Heart left ventricle (tissue), 16 donors: ENCODE data around the gene RNF14. TPM values are rescaled to one million over a fixed set of nuclear protein-coding genes. Genes with fewer than 3 reads are reported as not detected.
"Not testable (repeated sequence)": the region's sequence is repeated elsewhere in the genome, so short reads cannot be mapped to it uniquely, and the experiment has no call there.

Experiments used
- ATAC-seq, 4 donors: fragments of 200-7000 bp; cut with Tn5 transposase; one replicate each; pipeline ENCODE4 v1.9.1; 2020 to 2022; ENCODE audit warnings: moderate library complexity in 4 of 4, mild to moderate bottlenecking in 3 of 4, moderate number of reproducible peaks in 1 of 4
- DNase-seq, 5 donors: peaks; one replicate each; pipeline ENCODE4 v3.0.0-alpha.2; 2020
- H3K27ac ChIP-seq, 12 donors: fragments of 200-600 bp; sonication (generic) in 4 of 12; one replicate each; pipeline versions ENCODE4 v1.5.0 to v1.8.0; 2016 to 2022; ENCODE audit warnings: mild to moderate bottlenecking in 2 of 12
- H3K27me3 ChIP-seq, 9 donors: fragments of 200-600 bp; sonication (generic) in 2 of 9; one replicate each; pipeline versions ENCODE4 v1.5.1 to v1.8.0; 2016 to 2022; ENCODE audit warnings: mild to moderate bottlenecking in 3 of 9
- H3K36me3 ChIP-seq, 9 donors: fragments of 200-600 bp; sonication (generic) in 2 of 9; one replicate each; pipeline versions ENCODE4 v1.5.0 to v1.8.0; 2018 to 2022; ENCODE audit warnings: mild to moderate bottlenecking in 2 of 9
- H3K4me1 ChIP-seq, 12 donors: fragments of 200-600 bp; sonication (generic) in 4 of 12; one replicate each; pipeline versions ENCODE4 v1.5.0 to v1.8.0; 2016 to 2022; ENCODE audit warnings: mild to moderate bottlenecking in 3 of 12
- H3K4me3 ChIP-seq, 12 donors: fragments of 200-600 bp; sonication (generic) in 4 of 12; one replicate each; pipeline versions ENCODE4 v1.5.0 to v1.8.0; 2017 to 2022; ENCODE audit warnings: mild to moderate bottlenecking in 9 of 12, moderate library complexity in 4 of 12
- H3K9me3 ChIP-seq, 12 donors: fragments of 200-600 bp; sonication (generic) in 4 of 12; one replicate each; pipeline versions ENCODE4 v1.5.0 to v1.8.0; 2016 to 2022; ENCODE audit warnings: mild to moderate bottlenecking in 1 of 12
- CTCF ChIP-seq, 12 donors: fragments of 200-600 bp; sonication (generic) in 4 of 12; IDR thresholded peaks; one replicate each; pipeline versions ENCODE4 v1.5.0 to v1.8.0; 2018 to 2022; ENCODE audit warnings: antibody characterized with exemption in 12 of 12, mild to moderate bottlenecking in 5 of 12
- POLR2A ChIP-seq, 2 donors: fragments of 450-650 bp; IDR thresholded peaks; one replicate each; pipeline ENCODE4 v1.6.1; 2017; ENCODE audit warnings: antibody characterized with exemption in 2 of 2, mild to moderate bottlenecking in 2 of 2, moderate library complexity in 2 of 2
- WGBS, 4 donors: extraction: QIAGEN DNeasy Blood & Tissue Kit in 2 of 4; methylation state at CpG; one replicate each; pipeline versions ENCODE4 v1.1.5 to v1.1.7; 2013 to 2018; 5-methylcytosine and 5-hydroxymethylcytosine counted together
- intact Hi-C, 10 donors: fragments of 100-400 bp; cut with DNase I; formaldehyde crosslinking; loops; one replicate each; pipeline versions ENCODE4 v1.11.1 to v1.14.2; 2022
- long read RNA-seq, 3 donors: library from polyadenylated mRNA; unstranded; transcript quantifications; one replicate each; pipeline ENCODE4 v2.0.0, GENCODE V29; 2020 to 2021
- polyA plus RNA-seq, 2 donors: library from polyadenylated mRNA; stranded (reverse); fragments of 200-250 nt; gene quantifications; one replicate each; pipeline ENCODE4 v1.2.3, GENCODE V29; 2013
- total RNA-seq, 9 donors: library from RNA; depleted of rRNA in 2 of 9; stranded (reverse); fragments of >200 nt in 2 of 9; fragmentation: NEBNext Ultra II Directional in 3 of 9; extraction: Animal tissue kit (Norgen Biotek cat#: 25700) in 3 of 9; gene quantifications; one replicate each; pipeline versions ENCODE4 v1.1.0 to v1.2.4, GENCODE V29; 2016 to 2023
- donor health status: ischemic (EF 13 %, LVEDD 7.1; RV severe dilation, severe dysfunction).
- donor health status: healthy with polysubstance abuse.
- donor health status: DM: no; HTN: yes; CAD: no.
- donor health status: DM: no; HTN: no; CAD: no.
- donor health status: ischemic (EF 25% LVEDD 6.9; RV normal size, moderate dysfunction).
- donor health status: ischemic (EF 25% LVEDD 5.7; RV mildly dilated, moderate dysfunction).
- donor health status: healthy.
- donor health status: DM: yes; HTN: yes; CAD: no.
- donor health status: ischemic (EF 35%, LVEDD 5.7; RV mildly dilated, moderate dysfunction).
- donor health status: nonischemic (EF 11% LVEDD 7.7; RV severe dilation, severe dysfunction).
- donor health status: DM: yes; HTN: yes; CAD: no.
- donor health status: PGD.
- donor health status: ischemic (EF 29% LVEDD 5.4; RV normal size, mild dysfunction).
- donor health status: nonischemic (EF 23%, LVEDD 6.1; RV moderate dilation, normal function).

RNF14 gene
- total RNA-seq (100 to 1,000 TPM in 5 of 9 donors, 10 to 100 TPM in 4; 88.5 to 131 (median 103) TPM), polyA plus RNA-seq (100 to 1,000 TPM in 1 of 2 donors, 10 to 100 TPM in 1; 21.3 to 105 TPM)
- long read RNA-seq, donor 1, full-length matches to known transcripts: 49 of 119 reads
- long read RNA-seq, donor 1, partial matches to known transcripts: 16 of 119 reads
- long read RNA-seq, donor 1, other reads (novel, unspliced or antisense): 54 of 119 reads
- long read RNA-seq, donor 2, full-length matches to known transcripts: 128 of 293 reads
- long read RNA-seq, donor 2, partial matches to known transcripts: 49 of 293 reads
- long read RNA-seq, donor 2, other reads (novel, unspliced or antisense): 116 of 293 reads
- long read RNA-seq, donor 3, full-length matches to known transcripts: 66 of 135 reads
- long read RNA-seq, donor 3, partial matches to known transcripts: 18 of 135 reads
- long read RNA-seq, donor 3, other reads (novel, unspliced or antisense): 51 of 135 reads

GRCh38 chr5:141968914-141969608 lies at the start of gene RNF14:
Gene RNF14, plus strand, starts transcription at chr5:141969105. Its CDS starts 4,484 bp downstream, at chr5:141973589.
- intact Hi-C loops: no loop called here
- Histone ChIP-seq H3K4me3 (peak within 1 kb of the TSS; percentile 38 to 97 (median 74)), H3K27me3 (no peaks in the 10 kb centered on the region), H3K36me3 (peaks cover 0 to 35% (median 24%) of the 10 kb centered on the region in 9 donors), H3K4me1 (peaks cover 3 to 35% (median 25%) of the 10 kb centered on the region in 12 donors), H3K27ac (peak within 1 kb of the TSS; percentile 90 to 99 (median 96)), H3K9me3 (no peaks in the 10 kb centered on the region)
- TF ChIP-seq POLR2A (IDR thresholded peaks at IDR 0.05): peak; percentile 51 to 94
- peak; percentile 91 to 100 (median 99) for TF ChIP-seq CTCF (IDR thresholded peaks at IDR 0.05)
- 0 to 1% (median 0%) methylated on average over 32 to 63 of the region's 63 CpGs for WGBS, 4 donors
- DNase-seq (peak; percentile 94 to 98 (median 97)), ATAC-seq (peak; percentile 97 to 99 (median 99))

- 91 to 94% (median 92%) methylated on average over 8 of the region's 8 CpGs for WGBS, 4 donors
- intact Hi-C loops: loop anchor here in 6 of 10 donors (5.0 kb wide), 4 partner anchors 37 to 227 kb away; partner anchors contain the start of gene PCDH12 (in 3 of the 6)
- peaks cover 0 to 1% (median 0%) of the 10 kb centered on the region in 9 donors for H3K36me3 ChIP-seq
- DNase-seq (no peak), ATAC-seq (no peak)
- peaks cover 3 to 15% (median 8%) of the 10 kb centered on the region in 12 donors for H3K4me1 ChIP-seq
- H3K27ac ChIP-seq: no peak overlapping the region
- no peaks in the 10 kb centered on the region for H3K27me3 ChIP-seq
- no peaks in the 10 kb centered on the region for H3K9me3 ChIP-seq
- no peak overlapping the region for H3K4me3 ChIP-seq
- TF ChIP-seq POLR2A (IDR thresholded peaks at IDR 0.05) (no peak), CTCF (IDR thresholded peaks at IDR 0.05) (no peak)
Observed at GRCh38 chr5:141919218-141920119, 49.4 kb upstream of the RNF14 start.

GRCh38 chr5:141920771-141921170 lies 48.1 kb upstream of the RNF14 start:
- Histone ChIP-seq H3K27ac (no peak overlapping the region), H3K4me1 (peaks cover 4 to 27% (median 18%) of the 10 kb centered on the region in 12 donors), H3K9me3 (no peaks in the 10 kb centered on the region), H3K36me3 (peaks cover 0 to 14% (median 10%) of the 10 kb centered on the region in 9 donors), H3K27me3 (no peaks in the 10 kb centered on the region), H3K4me3 (no peak overlapping the region)
- TF ChIP-seq POLR2A (IDR thresholded peaks at IDR 0.05) (no peak), CTCF (IDR thresholded peaks at IDR 0.05) (no peak)
- WGBS, 4 donors: 84 to 88% (median 86%) methylated on average over 2 of the region's 2 CpGs
- ATAC-seq (no peak), DNase-seq (no peak)
- intact Hi-C loops: loop anchor here in 6 of 10 donors (5.0 kb wide), 4 partner anchors 37 to 228 kb away; partner anchors contain the start of gene PCDH12 (in 3 of the 6)

- DNase-seq, H3K27me3 ChIP-seq, H3K9me3 ChIP-seq: not testable (repeated sequence)
- WGBS, 4 donors: 53 to 79% (median 55%) methylated on average over 17 to 28 of the region's 28 CpGs
- H3K4me3 ChIP-seq: peak overlapping the region; percentile 19 to 90 (median 66)
- ATAC-seq: peak in 3 of 4 donors; percentile 2 to 7 (median 3)
- H3K36me3 ChIP-seq: peaks cover 0 to 36% (median 32%) of the 10 kb centered on the region in 9 donors
- peaks cover 4 to 40% (median 18%) of the 10 kb centered on the region in 12 donors for H3K4me1 ChIP-seq
- peak overlapping the region; percentile 89 to 99 (median 96) for H3K27ac ChIP-seq
- intact Hi-C loops: loop anchor here in 7 of 10 donors (2.0 to 5.0 kb wide), 5 partner anchors 34 to 231 kb away; partner anchors contain the start of gene PCDH12 (in 4 of the 7)
Observed at GRCh38 chr5:141922827-141923447, 46.0 kb upstream of the RNF14 start.
